Umbilical cord (tissue), 2 donors: ENCODE results near the gene PFKP. TPM values are rescaled to one million over a fixed set of nuclear protein-coding genes. Genes with fewer than 3 reads are reported as not detected.

Experiments
- DNase-seq: peaks from one replicate; pipeline ENCODE4 v3.0.0-alpha.2; 2015; ENCODE audit warnings: low spot score
- total RNA-seq: library from RNA; depleted of rRNA; stranded (reverse); fragments of >200 nt; gene quantifications from one replicate; pipeline ENCODE4 v1.2.3, GENCODE V29; 2014; ENCODE audit warnings: low replicate concordance; ENCODE audit not compliant: insufficient read depth

The PFKP gene
- total RNA-seq, 1 donor from 2014 or later, result 174 TPM

DNA sequence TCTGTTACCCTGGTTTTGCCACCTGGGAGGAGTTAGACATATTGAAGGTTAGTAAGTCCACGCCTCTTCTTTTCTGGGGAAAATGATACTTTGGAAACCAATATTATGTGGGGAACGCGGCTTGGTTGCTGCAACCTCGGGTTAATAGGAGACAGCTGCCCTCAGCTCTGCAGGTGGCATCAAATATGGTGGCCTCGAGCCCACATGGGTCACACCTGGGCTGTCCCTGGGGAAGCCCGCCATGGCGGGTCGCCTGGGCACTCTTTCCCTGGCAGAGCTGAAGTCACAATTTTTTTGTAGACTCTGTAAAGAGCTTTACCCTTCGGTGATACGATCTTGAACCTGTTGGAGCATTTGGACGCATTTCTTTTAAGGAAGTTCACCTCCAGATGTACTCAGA, 2.5 kb downstream of the PFKP start:
- DNase-seq, result no peak

DNA sequence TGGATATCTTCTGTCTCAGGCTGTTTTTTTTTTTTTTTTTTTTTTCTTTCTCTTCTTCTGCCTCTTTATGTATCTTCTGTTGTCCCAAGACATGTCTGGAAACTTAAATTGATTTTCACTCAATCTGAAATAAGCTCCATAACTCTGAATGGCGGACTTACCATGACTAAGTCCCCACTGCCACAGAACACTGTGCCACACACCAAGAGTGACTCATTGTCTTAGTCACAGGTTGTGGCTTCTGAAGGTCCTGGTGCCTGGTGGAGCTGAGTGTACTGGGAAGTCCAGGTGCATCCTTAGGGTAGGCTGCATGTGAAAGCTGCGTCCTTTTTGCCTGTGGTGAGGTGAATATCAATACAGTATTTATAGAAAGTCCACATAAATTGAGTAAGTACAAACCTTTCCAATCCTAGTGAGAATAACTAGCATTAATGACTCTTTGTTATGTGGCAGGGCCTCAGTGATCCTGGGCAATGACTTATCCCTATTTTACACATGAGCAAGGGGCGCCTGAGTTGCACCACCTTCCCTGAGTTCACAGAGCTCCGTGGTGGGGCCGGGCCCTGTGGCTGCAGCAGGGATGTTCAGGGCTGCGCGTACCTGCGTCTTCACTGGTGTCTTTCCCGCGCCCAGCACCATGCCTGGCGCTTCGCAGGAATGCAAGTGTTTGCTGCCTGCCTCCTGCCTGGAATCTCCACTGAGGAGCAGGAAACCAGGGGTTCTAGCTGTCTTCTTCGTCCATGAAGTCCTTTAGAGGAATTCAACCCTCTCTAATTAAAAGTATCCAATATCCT, 4.3 kb downstream of the PFKP start:
- DNase-seq, result no peak

DNA sequence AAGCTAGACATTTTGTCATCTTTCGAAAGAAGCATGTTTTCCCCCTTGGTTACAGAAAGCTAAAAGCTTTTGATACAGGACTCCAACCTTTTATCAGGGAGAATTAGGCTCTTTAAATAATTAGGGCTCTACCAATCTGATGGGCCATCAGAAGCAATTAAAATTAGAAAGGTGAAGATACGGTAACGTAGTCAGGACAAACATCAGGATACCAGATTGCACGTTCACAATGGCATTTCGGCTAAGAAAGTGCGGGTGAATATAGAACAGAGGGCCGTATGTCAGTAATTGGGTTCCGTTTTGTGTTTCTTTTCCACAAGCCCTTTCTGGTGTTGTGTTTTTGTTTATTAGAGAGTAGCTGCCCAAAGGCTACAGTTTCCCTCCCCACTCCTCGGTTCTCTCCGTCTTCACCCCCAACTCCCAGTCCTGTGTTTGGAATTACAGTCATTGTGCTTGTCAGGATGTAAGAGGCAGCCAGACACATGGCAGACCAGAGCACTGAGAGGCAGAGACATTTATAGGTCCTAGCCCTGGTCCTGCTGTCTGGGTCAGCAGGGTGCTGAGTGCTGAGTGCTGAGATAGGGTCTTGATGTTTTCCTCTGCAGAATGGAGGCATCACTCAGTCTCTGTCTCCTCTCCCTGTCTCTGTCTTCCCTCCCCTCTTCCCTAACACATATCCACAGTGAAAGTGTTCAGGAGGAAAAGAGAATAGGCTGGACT, 5.5 kb downstream of the PFKP start:
- no peak for DNase-seq

DNA sequence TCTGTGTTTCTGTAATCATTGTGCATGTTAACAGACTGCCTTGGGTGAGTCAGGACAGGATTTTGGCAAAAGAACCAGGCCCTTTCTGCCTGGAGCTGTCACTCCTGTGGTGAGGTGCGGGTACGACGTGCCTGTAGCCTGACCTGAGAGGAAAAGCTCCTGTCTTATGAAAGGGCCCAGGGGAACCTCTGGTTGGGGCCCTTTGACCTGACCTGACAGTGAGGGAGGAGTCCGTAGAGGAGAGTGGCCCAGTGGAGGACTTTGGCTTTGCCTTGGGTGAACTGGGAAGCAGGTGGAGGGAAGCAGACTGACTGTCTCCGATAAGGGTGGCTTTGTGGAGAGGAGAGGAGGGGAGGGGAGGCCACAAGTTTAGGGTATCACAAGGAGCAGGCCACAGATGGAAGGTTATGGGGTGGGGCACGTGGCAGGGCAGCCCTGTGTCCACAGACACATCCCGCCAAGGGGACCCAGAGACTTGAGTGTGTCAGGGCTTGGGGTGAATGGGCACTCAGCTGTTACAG, 6.9 kb downstream of the PFKP start:
- DNase-seq, result no peak

DNA sequence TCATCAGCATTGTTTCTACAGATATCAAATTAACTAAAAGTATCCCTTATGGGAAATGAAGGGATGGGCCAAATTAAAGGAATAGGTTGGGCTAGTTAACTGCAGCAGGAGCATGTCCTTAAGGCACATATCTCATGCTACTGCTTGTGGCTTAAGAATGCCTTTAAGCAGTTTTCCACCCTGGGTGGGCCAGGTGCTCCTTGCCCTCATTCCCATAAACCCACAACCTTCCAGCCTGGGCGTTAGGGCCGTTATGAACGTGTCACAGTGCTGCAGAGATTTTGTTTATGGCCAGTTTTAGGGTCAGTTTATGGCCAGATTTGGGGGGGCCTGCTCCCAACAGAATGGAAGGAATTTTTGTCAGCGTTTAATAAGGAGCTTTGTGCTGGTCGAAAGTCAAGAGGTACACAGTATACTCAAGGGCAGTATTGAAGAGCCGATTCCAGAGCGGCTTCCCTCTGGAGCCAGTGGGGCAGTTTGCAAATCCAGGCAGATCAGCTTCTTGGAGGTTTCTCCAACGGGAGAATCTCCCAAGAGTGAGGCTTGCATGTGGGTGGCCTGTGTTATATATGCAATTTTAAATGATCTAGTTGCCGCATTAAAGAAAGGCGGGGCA, 7.7 kb downstream of the PFKP start:
- DNase-seq, result no peak

DNA sequence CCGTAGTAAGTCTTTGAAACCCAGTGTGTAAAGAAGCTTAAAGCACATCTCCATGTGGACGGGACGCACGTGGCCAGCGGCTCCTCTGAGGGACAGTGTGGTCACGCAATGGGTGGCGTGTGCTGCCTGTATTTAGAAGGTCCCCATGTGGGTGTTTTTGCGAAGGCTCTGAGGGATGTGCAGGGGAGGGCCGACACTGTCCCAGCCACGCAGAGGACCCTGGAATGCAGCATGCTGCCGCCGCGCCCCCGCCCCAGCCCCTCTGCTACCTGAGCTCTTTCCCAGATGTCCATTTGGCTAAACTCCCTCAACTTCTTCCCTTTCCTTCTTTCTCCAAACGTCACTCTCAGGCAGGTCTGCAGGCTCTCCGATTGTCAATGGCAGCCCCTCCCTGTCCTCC, 8.8 kb downstream of the PFKP start:
- no peak for DNase-seq

DNA sequence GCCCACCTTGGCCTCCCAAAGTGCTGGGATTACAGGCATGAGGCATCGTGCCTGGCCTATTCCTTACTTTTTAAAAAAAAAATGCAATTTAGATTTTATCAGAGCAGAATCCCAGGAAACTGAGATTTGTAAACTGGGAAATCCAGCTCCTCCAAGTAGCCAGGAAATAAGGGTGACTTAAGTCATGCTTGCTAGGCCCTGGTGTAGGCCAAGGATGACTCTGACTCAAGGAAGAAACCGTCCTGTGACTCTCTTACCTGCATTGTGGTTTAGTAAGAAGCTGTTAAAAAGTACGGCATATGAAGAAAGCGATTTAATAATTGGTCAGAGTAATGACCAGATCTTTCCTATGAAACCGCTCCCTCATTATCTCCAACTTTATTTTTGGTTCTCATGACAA, 10.2 kb downstream of the PFKP start:
- DNase-seq, result no peak

DNA sequence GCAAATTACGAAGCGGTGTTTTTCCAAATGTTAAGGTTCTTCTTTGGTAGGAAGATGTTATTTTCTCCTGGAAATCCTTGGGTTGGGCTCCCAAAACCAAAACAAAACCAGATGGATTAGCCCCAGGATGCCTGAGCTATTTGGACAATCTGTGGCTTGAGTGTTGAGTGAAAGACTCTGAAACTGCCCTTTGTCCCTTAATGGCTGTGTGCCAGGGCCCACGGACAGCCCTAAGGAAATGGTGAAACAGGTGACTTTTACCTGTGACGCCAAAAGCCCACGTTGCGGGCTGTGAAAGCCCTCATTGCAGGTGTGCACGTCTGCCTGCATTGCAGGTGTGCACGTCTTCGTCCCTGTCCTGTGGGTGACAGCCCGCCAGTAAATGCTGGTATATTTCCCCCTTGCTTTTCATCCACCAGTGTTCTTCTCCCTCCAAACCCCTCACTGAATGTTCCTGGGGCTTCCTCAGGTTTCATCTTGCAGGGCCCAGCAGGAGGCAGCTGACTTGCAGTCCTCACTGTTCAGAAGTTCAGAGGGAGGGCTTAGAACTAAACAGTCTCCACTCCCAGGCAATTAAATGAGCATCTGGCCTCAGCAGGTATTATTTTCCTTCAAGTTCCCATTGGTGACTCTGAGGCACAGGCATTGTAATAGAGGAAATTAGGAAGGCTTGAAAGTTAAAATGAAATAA, 10.7 kb downstream of the PFKP start:
- DNase-seq, result no peak

DNA sequence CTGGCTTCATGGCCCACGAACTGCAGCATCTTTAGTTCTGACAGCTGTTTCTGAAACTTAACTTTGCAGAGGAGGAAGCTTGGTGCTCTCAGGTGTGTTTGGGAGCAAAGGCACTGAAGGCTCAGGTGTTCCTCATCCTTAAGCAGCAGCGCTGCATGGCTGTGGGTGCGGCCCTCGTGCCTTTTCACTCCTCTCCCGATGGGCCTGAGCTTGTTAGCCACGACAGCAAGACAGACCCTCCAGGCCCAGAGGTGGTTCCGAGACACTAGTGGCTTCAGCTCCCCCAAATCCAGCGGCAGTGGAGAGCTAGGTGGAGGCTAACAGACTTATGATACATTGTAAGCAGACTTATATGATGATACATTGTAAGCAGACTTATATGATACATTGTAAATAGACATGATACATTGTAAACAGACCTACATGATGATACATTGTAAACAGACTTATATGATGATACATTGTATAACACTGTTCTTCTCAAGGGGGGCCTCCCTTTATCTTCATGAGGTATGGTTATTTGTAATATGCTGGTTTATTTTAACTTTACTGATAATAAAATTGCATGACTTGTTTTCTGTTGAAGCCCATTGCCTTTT, 14.1 kb downstream of the PFKP start:
- DNase-seq, result no peak

DNA sequence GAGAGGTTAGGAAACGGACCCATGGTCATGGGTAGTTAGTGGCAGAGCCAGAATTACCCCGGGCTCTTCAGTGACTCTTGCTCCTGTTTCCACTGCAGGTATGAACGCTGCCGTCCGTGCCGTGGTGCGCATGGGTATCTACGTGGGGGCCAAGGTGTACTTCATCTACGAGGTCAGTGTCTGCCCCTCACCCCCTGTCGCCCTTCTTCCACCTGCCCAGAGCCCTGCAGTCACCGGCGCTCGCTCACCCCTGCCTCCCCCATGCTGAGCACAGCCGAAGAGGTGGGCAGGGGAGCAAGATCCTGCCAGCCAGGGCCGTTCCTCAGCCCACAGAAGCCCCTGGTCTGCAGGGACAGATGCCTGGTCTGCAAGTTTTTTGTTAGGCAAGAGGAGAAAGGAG, 14.9 kb downstream of the PFKP start:
- DNase-seq, result no peak

DNA sequence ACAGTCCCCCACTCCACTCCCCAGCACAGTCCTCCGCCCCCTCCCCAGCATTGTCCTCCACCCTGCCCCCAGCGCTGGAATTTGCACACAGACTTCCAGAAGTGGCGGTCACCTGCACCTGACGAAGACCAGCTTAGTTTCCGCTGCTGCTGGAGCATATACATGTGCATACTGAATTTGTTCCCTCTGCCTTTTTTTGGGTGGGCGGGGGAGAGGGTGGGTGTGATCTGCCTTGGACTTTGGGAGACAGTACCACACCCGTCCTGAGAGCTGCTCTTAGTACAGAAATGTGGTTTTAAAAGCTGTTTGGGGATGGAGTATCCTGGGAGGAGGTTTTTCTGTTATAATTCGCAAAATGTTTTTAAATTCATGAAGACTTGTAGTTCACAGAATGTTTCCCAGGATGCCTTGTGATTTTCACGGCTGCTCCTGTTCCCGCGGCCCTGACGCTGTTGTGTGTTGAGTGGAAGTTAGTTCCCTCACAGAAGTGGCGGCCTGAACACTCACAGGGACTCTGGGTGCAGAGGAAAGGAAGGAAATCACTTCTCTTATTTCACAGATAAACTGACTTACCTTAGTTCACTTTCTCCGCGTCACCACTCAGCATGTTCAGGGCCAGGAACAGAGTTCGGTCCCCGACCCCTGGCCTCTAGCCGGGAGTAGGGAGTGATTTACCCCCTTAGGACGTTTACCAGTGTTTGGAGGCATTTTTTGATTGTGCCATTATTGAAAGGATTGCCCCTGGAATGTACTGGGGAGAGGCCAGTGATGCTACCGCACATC, 18.6 kb downstream of the PFKP start:
- no peak for DNase-seq

DNA sequence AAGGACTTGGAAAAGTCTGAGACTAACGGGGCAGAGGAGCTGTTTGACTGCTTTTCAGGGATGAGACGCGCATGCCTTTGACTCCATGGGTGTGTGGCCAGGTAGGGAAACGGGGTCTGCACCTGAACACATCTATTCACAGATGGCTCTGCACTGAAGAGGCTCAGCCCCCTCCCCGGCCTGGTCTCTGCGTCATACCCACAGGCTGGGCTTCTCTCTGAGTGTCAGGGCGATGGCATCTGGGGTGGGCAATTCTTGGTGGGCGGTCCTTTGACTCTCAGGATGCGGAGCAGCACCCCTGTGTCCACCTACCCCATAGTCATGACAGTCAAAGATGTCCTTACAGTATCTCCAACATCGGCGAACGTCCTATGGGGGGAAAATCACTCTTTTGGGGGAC, 23.0 kb downstream of the PFKP start:
- no peak for DNase-seq

DNA sequence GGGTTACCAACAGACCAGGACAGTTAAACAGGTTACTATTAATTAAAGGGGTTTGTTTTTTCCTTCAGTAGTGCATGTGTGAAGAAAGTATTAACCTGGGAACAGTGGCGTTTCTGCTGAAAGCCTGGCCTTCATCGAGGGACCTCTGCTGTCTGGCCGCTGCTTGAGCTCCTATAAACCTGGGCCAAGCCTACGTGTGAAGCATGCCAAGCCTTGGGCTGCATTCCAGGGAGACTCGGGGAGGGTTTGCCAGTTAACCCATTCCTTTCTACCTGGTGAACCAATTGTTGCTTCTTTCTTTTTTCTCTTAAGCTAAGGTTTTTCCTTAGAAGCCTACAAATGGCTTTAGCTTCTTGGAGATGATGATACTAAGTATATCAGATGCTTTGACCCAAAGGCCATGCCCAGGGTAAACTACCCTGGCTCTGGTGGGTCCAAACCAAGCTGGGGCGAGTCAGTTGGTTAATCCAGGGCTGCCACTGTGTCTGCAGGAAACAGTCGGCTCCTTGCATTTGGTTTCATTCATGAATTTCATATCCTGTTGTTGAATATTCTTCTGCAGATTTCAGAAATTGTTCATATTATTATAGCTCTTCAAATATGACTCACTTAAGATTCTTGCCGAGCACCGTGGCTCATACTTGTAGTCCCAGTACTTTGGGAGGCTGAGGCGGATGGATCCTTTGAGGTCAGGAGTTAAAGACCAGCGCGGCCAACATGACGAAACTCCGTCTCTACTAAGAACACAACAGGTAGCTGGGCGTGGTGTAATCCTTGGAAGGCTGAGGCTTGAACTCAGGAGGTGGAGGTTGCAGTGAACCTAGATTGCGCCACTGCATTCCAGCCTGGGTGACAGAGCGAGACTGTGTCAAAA, 23.8 kb downstream of the PFKP start:
- DNase-seq, result peak; percentile 81

DNA sequence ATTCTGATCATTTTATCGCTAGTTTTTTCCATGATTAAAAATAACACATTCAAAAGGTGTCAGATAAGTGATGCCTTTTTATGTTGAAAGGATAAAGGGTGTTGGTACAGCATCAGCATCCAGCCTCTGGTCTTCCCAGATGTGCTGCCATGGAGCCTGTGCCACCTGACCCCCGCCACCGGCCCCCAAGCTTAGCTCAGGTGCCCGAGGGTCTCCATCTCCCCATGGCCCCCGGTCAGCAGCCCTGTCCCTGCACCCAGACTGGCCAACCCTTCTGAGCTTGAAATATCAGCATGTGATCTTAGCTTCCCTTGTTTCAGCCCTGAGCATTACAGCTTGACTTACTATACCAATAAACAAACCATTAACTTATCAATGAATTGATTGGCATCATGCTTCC, 24.6 kb downstream of the PFKP start:
- no peak for DNase-seq

DNA sequence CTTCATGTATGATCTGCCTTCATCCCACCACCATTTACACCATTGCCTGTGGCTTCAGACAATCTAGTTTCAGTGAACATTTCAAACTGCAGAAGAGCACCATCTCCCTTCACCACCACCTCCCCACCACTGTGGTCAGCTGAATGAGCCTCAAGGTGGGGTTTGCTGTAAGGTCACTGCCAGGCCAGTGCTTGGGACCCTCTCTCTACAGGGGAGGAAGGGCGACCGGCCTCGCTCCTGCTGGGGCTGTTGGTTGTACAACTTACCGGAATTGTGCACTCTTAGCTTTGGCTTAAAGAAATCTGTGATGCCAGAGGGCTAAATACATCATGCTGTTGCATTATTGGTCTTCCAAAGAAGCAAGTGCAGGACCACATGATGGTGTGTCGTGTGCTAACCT, 26.6 kb downstream of the PFKP start:
- DNase-seq, result no peak

DNA sequence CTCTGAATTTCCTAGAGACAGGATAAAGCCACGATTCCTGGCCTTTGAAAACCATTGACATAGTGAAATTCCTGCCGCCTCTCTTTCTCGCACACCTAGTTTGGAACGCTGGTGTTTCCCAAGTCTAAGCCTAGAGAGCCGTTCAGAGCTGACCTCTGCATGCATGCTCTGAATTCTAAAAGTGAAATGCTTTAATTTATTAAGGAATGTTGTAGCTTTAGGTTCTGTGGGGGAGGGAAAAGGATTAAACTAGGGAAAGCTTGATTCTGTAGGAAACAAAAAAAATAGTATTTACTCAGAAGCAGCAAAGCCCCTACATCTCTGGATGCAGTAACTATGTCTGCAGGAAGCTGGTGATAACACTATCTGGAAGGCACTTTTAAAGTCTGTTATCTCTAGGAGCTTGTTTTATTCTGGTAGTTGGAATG, 27.3 kb downstream of the PFKP start:
- DNase-seq, result peak; percentile 91

DNA sequence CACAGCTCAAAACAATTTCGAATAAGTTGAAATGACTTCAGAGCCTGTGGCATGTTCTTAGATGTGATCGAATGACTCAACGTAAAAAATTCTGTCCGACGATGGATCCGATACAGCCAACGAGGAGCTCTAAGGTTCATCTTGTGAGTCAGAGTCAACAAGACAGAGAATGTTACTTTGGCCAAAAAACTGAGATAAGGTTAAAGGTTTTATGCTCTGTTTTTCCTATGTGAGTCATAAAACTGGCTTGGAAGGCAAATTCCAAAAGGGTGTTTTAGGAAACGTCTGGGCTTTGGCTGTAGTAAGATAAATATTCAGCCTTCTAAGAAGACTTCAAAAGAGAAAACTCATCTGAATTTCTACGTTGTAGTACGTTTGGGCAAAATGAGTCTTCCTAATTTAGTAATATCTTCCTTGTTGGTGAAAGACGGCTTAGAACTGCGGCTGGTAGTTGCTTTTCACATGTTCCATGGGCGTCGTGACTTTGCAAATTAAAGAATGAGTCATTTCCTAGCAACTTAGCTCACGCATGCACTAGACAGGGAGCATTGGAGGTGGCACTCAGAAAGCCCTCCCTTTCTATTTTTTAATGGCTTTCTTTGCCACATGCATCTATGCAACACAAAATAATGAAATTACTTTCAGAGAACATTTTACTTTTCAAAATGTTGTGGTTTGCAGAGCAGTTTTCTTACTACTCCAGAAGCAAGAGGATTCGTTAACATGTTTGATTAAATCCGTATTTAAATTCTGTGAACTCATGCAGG, 28.2 kb downstream of the PFKP start:
- peak; percentile 98 for DNase-seq

DNA sequence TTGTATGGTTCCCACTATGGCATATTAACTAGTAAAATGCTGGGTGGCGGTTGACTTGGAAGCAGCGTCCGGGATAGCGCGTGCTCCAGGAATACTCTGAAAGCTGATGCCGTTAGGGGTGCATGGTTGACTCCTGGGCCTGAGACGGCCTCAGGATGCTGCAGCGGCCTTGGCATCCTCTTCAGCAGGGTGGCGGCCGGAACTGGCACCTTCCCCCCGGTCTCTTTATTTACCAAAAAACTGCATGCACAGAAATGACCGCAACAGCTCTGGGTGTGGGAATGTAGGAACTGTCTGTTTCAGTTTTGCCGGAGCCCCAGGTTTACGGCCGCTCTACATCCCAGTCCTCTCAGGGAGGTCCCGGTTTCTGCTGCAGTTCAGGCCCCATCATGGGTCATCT, 28.8 kb downstream of the PFKP start:
- DNase-seq, result no peak

DNA sequence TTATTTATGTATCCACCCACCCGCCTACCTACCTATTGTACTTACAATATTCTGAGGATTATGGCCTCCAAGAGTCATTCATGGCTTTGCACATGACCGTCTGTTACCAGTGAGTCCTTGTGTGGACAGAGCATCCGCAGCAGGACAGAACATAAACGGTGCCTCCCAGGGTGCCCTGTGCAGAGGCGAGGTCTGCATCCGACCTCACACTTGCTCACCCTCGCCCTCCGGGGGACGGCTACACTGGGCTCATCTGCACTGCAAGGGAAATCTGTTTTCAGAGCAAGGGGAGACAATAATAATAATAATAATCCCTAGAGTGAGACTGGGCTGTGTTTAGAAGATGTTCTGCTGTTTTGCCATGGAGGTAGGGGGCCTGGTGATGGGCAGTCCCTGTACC, 29.8 kb downstream of the PFKP start:
- no peak for DNase-seq
